Fibroblast of lung (primary cell): ENCODE results near the gene KRTAP17-1.

Experiments used
- EZH2 ChIP-seq: IDR thresholded peaks from 2 replicates; pipeline ENCODE4 v1.5.1; 2012; ENCODE audit warnings: low read length, control low read depth, mild to moderate bottlenecking; ENCODE audit errors: missing control alignments
- TF ChIP-seq, protein P1 (sequence below), 2 donors: IDR thresholded peaks in 1 of 2; conservative IDR thresholded peaks in 1 of 2; 1 replicate in 1 of 2; 2 replicates in 1 of 2; pipeline ENCODE4 v1.5.1; 2011 to 2012; ENCODE audit warnings: low read length in 2 of 2, control low read depth in 1 of 2, inconsistent platforms in 1 of 2, low read depth in 1 of 2, mild to moderate bottlenecking in 1 of 2

DNA sequence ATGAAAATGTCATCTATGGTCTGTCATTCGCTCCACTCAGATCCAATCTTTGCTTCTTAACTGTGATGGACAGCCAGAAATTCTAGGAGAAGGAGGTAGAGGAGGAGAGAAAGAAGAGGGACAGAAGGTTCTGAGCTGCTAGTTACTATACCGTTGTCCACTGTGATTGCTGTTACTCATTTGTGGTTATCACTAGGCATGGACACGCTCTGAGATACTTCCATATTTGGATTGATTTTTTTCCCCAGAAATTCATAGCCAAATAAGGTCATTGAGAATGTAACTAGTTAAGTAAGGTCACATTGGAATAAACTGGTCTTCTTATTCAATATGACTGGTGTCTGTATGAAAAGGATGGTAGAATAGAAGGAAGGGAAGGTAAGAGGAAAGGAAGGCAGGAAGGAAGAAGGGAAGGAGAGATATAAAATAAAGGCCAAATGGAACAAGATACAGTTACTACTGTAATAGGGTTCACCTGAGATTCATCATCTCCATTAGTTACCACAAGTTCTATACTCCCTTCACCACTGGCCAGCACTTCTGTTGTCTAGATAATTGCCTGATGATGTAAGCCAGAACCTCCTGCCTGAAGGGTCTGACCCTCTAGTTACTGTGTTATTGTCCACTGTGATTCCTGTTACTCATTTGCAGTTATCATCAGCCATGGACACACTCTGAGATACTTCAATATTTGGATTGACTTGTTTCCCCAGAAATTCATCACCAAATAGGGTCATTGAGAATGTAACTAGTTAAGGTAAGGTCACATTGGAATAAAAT lies 37.1 kb downstream of the KRTAP17-1 start:
- TF ChIP-seq, protein P1, sequence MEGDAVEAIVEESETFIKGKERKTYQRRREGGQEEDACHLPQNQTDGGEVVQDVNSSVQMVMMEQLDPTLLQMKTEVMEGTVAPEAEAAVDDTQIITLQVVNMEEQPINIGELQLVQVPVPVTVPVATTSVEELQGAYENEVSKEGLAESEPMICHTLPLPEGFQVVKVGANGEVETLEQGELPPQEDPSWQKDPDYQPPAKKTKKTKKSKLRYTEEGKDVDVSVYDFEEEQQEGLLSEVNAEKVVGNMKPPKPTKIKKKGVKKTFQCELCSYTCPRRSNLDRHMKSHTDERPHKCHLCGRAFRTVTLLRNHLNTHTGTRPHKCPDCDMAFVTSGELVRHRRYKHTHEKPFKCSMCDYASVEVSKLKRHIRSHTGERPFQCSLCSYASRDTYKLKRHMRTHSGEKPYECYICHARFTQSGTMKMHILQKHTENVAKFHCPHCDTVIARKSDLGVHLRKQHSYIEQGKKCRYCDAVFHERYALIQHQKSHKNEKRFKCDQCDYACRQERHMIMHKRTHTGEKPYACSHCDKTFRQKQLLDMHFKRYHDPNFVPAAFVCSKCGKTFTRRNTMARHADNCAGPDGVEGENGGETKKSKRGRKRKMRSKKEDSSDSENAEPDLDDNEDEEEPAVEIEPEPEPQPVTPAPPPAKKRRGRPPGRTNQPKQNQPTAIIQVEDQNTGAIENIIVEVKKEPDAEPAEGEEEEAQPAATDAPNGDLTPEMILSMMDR (conservative IDR thresholded peaks at IDR 0.05 in 1 of 2, IDR thresholded peaks at IDR 0.05 in 1 of 2; ENCODE audit: low read depth in 1 of 2, low read length in 2 of 2), result no peak
- no peak for TF ChIP-seq EZH2
